ENCODE data around the gene CDO1. TPM values are rescaled to one million over a fixed set of nuclear protein-coding genes. Genes with fewer than 3 reads are reported as not detected.
A peak's percentile ranks its signal among the peaks of the same experiment; 100 is the strongest.

CDO1 gene
- total and polyA plus RNA-seq, 2 experiments from 2014 or later: 24.5 to 29.2 TPM

GRCh38 chr5:115766608-115767007 is 49.9 kb downstream of the CDO1 start:
- H3K27me3 ChIP-seq (ENCODE audit: insufficient read depth): no peaks in the 10 kb centered on the region
- no peak overlapping the region for H3K4me2 ChIP-seq
- no peaks in the 10 kb centered on the region for H3F3A ChIP-seq (replicated peaks; ENCODE audit: low read depth)
- DNase-seq (ENCODE audit: low spot score) (no peak), ATAC-seq (no peak)
- H3K9me2 ChIP-seq (ENCODE audit: insufficient read depth): 0 out of 2 replicates have a peak, but pooled peaks cover 6% of the 10 kb centered on the region
- TF ChIP-seq JUNB (IDR thresholded peaks at IDR 0.05; ENCODE audit: unreplicated experiment): no peak
- no peak for TF ChIP-seq ETS1 (IDR thresholded peaks at IDR 0.05)
- no peak for TF ChIP-seq CREB1 (CRISPR knock-in tag; IDR thresholded peaks at IDR 0.05; ENCODE audit: low read depth)
- TF ChIP-seq POLR2AphosphoS5 (IDR thresholded peaks at IDR 0.05; ENCODE audit: low read depth): no peak
- TF ChIP-seq EZH2phosphoT487 (IDR thresholded peaks at IDR 0.05; ENCODE audit: unreplicated experiment): no peak
- TF ChIP-seq EZH2 (IDR thresholded peaks at IDR 0.05; ENCODE audit: low read depth, unreplicated experiment): no peak
- Mint-ChIP-seq H3K4me3 (no peak overlapping the region), H3K27me3 (ENCODE audit: insufficient read depth, low read depth, poor library complexity) (peaks cover 2% of the 10 kb centered on the region), H3K9me3 (peaks cover 20% of the 10 kb centered on the region), H3K36me3 (ENCODE audit: low read depth) (peaks cover 12% of the 10 kb centered on the region; the same call in 2 of the 3 replicates), H3K27ac (no peak overlapping the region), H3K4me1 (no peaks in the 10 kb centered on the region)
- no peaks in the 10 kb centered on the region for H4K20me1 ChIP-seq (replicated peaks; ENCODE audit: insufficient read depth)
- H3K36me3 ChIP-seq (ENCODE audit: insufficient read depth): no peaks in the 10 kb centered on the region
- H3K4me1 ChIP-seq (ENCODE audit: insufficient read depth): no peaks in the 10 kb centered on the region
- H2AFZ ChIP-seq: no peak overlapping the region
- no peaks in the 10 kb centered on the region for H3K79me2 ChIP-seq (replicated peaks; ENCODE audit: insufficient read depth)
- no peak overlapping the region for H3K27ac ChIP-seq (ENCODE audit: low read depth)
- no peak overlapping the region for H3K4me3 ChIP-seq

GRCh38 chr5:115758356-115758755 is 58.1 kb downstream of the CDO1 start:
- peaks cover 18% of the 10 kb centered on the region for H3K9me2 ChIP-seq (ENCODE audit: insufficient read depth)
- Mint-ChIP-seq H3K4me3 (no peak overlapping the region), H3K27ac (no peak overlapping the region), H3K9me3 (peaks cover 10% of the 10 kb centered on the region), H3K27me3 (ENCODE audit: insufficient read depth, low read depth, poor library complexity) (peaks cover 4% of the 10 kb centered on the region), H3K36me3 (ENCODE audit: low read depth) (peaks cover 9% of the 10 kb centered on the region; the same call in 2 of the 3 replicates), H3K4me1 (peaks cover 3% of the 10 kb centered on the region; the same call in 1 of the 3 replicates)
- H3K4me3 ChIP-seq: no peak overlapping the region
- no peak for DNase-seq (ENCODE audit: low spot score)
- peak overlapping the region; percentile 81 for H2AFZ ChIP-seq
- no peaks in the 10 kb centered on the region for H4K20me1 ChIP-seq (replicated peaks; ENCODE audit: insufficient read depth)
- H3K27me3 ChIP-seq (ENCODE audit: insufficient read depth): no peaks in the 10 kb centered on the region
- H3K27ac ChIP-seq (ENCODE audit: low read depth): no peak overlapping the region
- H3K36me3 ChIP-seq (ENCODE audit: insufficient read depth): no peaks in the 10 kb centered on the region
- TF ChIP-seq NANOG (IDR thresholded peaks at IDR 0.05; ENCODE audit: borderline replicate concordance) (no peak), ETS1 (IDR thresholded peaks at IDR 0.05) (no peak), EZH2 (IDR thresholded peaks at IDR 0.05; ENCODE audit: low read depth, unreplicated experiment) (no peak)
- H3K4me1 ChIP-seq (ENCODE audit: insufficient read depth): no peaks in the 10 kb centered on the region
- H3K4me2 ChIP-seq: no peak overlapping the region
- H3K79me2 ChIP-seq (replicated peaks; ENCODE audit: insufficient read depth): no peaks in the 10 kb centered on the region
- ATAC-seq: no peak
- H3F3A ChIP-seq (replicated peaks; ENCODE audit: low read depth): no peaks in the 10 kb centered on the region

GRCh38 chr5:115755675-115756074 is 60.8 kb downstream of the CDO1 start:
- Histone ChIP-seq H3K36me3 (ENCODE audit: insufficient read depth) (no peaks in the 10 kb centered on the region), H2AFZ (no peak overlapping the region), H3K4me2 (no peak overlapping the region), H3K4me1 (ENCODE audit: insufficient read depth) (peaks cover 5% of the 10 kb centered on the region; the same call in 1 of the 2 replicates), H3K79me2 (replicated peaks; ENCODE audit: insufficient read depth) (no peaks in the 10 kb centered on the region), H3K9me2 (ENCODE audit: insufficient read depth) (peaks cover 18% of the 10 kb centered on the region), H4K20me1 (replicated peaks; ENCODE audit: insufficient read depth) (no peaks in the 10 kb centered on the region), H3F3A (replicated peaks; ENCODE audit: low read depth) (no peaks in the 10 kb centered on the region), H3K27me3 (ENCODE audit: insufficient read depth) (no peaks in the 10 kb centered on the region), H3K27ac (ENCODE audit: low read depth) (no peak overlapping the region), H3K4me3 (no peak overlapping the region)
- Mint-ChIP-seq H3K36me3 (ENCODE audit: low read depth) (no peaks in the 10 kb centered on the region), H3K27me3 (ENCODE audit: insufficient read depth, low read depth, poor library complexity) (peaks cover 2% of the 10 kb centered on the region), H3K9me3 (no peaks in the 10 kb centered on the region), H3K4me1 (peaks cover 9% of the 10 kb centered on the region), H3K27ac (no peak overlapping the region), H3K4me3 (no peak overlapping the region)
- DNase-seq (ENCODE audit: low spot score) (no peak), ATAC-seq (no peak)
- no peak for TF ChIP-seq CREB1 (CRISPR knock-in tag; IDR thresholded peaks at IDR 0.05; ENCODE audit: low read depth)
- TF ChIP-seq NANOG (IDR thresholded peaks at IDR 0.05; ENCODE audit: borderline replicate concordance): no peak
- TF ChIP-seq ZNF462 (CRISPR knock-in tag; IDR thresholded peaks at IDR 0.05): no peak

All from GM23338 (cell line).